Upper lobe of left lung (tissue), 4 donors: ENCODE data around the gene ODAD4.

ENCODE experiments used
- CTCF ChIP-seq, 6 experiments: fragments of 450-650 bp in 4 of 6; fragments of 200-600 bp in 2 of 6; sonication (generic) in 2 of 6; IDR thresholded peaks; one replicate each; pipeline ENCODE4 v1.5.1; 2016 to 2019; ENCODE audit warnings: antibody characterized with exemption in 6 of 6
- EP300 ChIP-seq, 4 donors: sonication (generic); formaldehyde crosslinking; IDR thresholded peaks; one replicate each; pipeline ENCODE4 v1.5.1; 2017; ENCODE audit warnings: antibody characterized with exemption in 4 of 4, control low read depth in 2 of 4
- POLR2AphosphoS5 ChIP-seq, 2 donors: sonication (generic); formaldehyde crosslinking; IDR thresholded peaks; one replicate each; pipeline ENCODE4 v1.5.1; 2017; ENCODE audit warnings: antibody characterized with exemption in 2 of 2

- TF ChIP-seq POLR2AphosphoS5 (IDR thresholded peaks at IDR 0.05) (no peak), CTCF (IDR thresholded peaks at IDR 0.05) (no peak), EP300 (IDR thresholded peaks at IDR 0.05) (no peak)
Observed at GRCh38 chr17:41976142-41976768, 45.8 kb downstream of the ODAD4 start.
